Esophagus muscularis mucosa (tissue), 4 donors: ENCODE results near the gene DOK5.

Experiments
- EP300 ChIP-seq: sonication (generic); formaldehyde crosslinking; IDR thresholded peaks from one replicate; pipeline ENCODE4 v1.6.1; 2017; ENCODE audit warnings: antibody characterized with exemption
- POLR2A ChIP-seq: fragments of 450-650 bp; IDR thresholded peaks from one replicate; pipeline ENCODE4 v1.6.1; 2017; ENCODE audit warnings: antibody characterized with exemption, moderate library complexity, mild to moderate bottlenecking, low read depth
- POLR2AphosphoS5 ChIP-seq, 2 donors: sonication (generic); formaldehyde crosslinking; IDR thresholded peaks; one replicate each; pipeline ENCODE4 v1.6.1; 2017; ENCODE audit warnings: antibody characterized with exemption in 2 of 2
- TF ChIP-seq, protein P1 (sequence below), 3 experiments: fragments of 200-600 bp in 2 of 3; fragments of 450-650 bp in 1 of 3; sonication (generic) in 2 of 3; IDR thresholded peaks; one replicate each; pipeline ENCODE4 v1.5.1; 2017 to 2019; ENCODE audit warnings: antibody characterized with exemption in 3 of 3, mild to moderate bottlenecking in 2 of 3, moderate library complexity in 1 of 3

GRCh38 chr20:54450207-54450606, 25.2 kb upstream of the DOK5 start:
- no peak for TF ChIP-seq POLR2A
- TF ChIP-seq, protein P1, sequence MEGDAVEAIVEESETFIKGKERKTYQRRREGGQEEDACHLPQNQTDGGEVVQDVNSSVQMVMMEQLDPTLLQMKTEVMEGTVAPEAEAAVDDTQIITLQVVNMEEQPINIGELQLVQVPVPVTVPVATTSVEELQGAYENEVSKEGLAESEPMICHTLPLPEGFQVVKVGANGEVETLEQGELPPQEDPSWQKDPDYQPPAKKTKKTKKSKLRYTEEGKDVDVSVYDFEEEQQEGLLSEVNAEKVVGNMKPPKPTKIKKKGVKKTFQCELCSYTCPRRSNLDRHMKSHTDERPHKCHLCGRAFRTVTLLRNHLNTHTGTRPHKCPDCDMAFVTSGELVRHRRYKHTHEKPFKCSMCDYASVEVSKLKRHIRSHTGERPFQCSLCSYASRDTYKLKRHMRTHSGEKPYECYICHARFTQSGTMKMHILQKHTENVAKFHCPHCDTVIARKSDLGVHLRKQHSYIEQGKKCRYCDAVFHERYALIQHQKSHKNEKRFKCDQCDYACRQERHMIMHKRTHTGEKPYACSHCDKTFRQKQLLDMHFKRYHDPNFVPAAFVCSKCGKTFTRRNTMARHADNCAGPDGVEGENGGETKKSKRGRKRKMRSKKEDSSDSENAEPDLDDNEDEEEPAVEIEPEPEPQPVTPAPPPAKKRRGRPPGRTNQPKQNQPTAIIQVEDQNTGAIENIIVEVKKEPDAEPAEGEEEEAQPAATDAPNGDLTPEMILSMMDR (IDR thresholded peaks at IDR 0.05), result no peak
- TF ChIP-seq EP300, result no peak
- TF ChIP-seq POLR2AphosphoS5 (IDR thresholded peaks at IDR 0.05), result no peak
